ENCODE data around the gene IL5. TPM values are rescaled to one million over a fixed set of nuclear protein-coding genes. Genes with fewer than 3 reads are reported as not detected.

IL5 gene
- total and polyA plus RNA-seq, 9 donors, result not detected

GRCh38 chr5:132496631-132497487, 46.5 kb downstream of the IL5 start:
- peak overlapping the region; percentile 70 for H3K4me3 ChIP-seq
- 3% methylated on average over 56 to 62 of the region's 62 CpGs for WGBS, 3 donors
- no peaks in the 10 kb centered on the region for H3K27me3 ChIP-seq
- H3K36me3 ChIP-seq, result no peaks in the 10 kb centered on the region
- peaks cover 9% of the 10 kb centered on the region for H3K4me1 ChIP-seq (ENCODE audit: insufficient read depth)
- intact Hi-C loops (cut with DNase I), result loop anchor here (2.0 to 10.0 kb wide), 5 partner anchors 76 to 862 kb away; partner anchors contain the start of gene RAPGEF6 (in 1 of the 4)
- H3K27ac ChIP-seq, result peak overlapping the region; percentile 74 to 88
- DNase-seq, result peak; percentile 87 to 94 (median 90)
- no peaks in the 10 kb centered on the region for H3K9me3 ChIP-seq
- TF ChIP-seq CTCF (IDR thresholded peaks at IDR 0.05) (no peak), EP300 (IDR thresholded peaks at IDR 0.05) (peak; percentile 67)

- H3K27ac ChIP-seq, result peak overlapping the region; percentile 74 to 88
- intact Hi-C loops (cut with DNase I), result loop anchor here (2.0 to 10.0 kb wide), 5 partner anchors 75 to 861 kb away; partner anchors contain the start of gene RAPGEF6 (in 1 of the 4)
- H3K4me1 ChIP-seq (ENCODE audit: insufficient read depth), result peaks cover 10% of the 10 kb centered on the region
- peak; percentile 83 to 92 (median 87) for DNase-seq
- WGBS, 3 donors, result 0 to 1% (median 1%) methylated on average over 16 to 18 of the region's 18 CpGs
- H3K36me3 ChIP-seq, result no peaks in the 10 kb centered on the region
- peak overlapping the region; percentile 70 for H3K4me3 ChIP-seq
- no peaks in the 10 kb centered on the region for H3K9me3 ChIP-seq
- H3K27me3 ChIP-seq, result no peaks in the 10 kb centered on the region
- no peak for TF ChIP-seq EP300 (IDR thresholded peaks at IDR 0.05)
- no peak for TF ChIP-seq CTCF (IDR thresholded peaks at IDR 0.05)
- TF ChIP-seq POLR2A (IDR thresholded peaks at IDR 0.05), result no peak
Observed at GRCh38 chr5:132496191-132496630, 47.1 kb downstream of the IL5 start.

- H3K4me1 ChIP-seq (ENCODE audit: insufficient read depth), result peaks cover 13% of the 10 kb centered on the region
Observed at GRCh38 chr5:132495667-132496190, 47.6 kb downstream of the IL5 start.

More at GRCh38 chr5:132495667-132496190, 47.6 kb downstream of the IL5 start:
- Histone ChIP-seq H3K27ac (peak overlapping the region; percentile 74 to 88), H3K9me3 (no peaks in the 10 kb centered on the region), H3K36me3 (no peaks in the 10 kb centered on the region), H3K27me3 (no peaks in the 10 kb centered on the region), H3K4me3 (peak overlapping the region; percentile 70)
- intact Hi-C loops (cut with DNase I), result loop anchor here (2.0 to 10.0 kb wide), 5 partner anchors 75 to 861 kb away; partner anchors contain the start of gene RAPGEF6 (in 1 of the 4)
- TF ChIP-seq EP300 (IDR thresholded peaks at IDR 0.05), result peak; percentile 15
- peak; percentile 24 for TF ChIP-seq POLR2A (IDR thresholded peaks at IDR 0.05)
- no peak for TF ChIP-seq CTCF (IDR thresholded peaks at IDR 0.05)
- peak; percentile 87 to 94 (median 91) for DNase-seq
- 0% methylated on average over 23 to 30 of the region's 30 CpGs for WGBS, 3 donors
